Coronary artery (tissue), 2 donors: ENCODE data around the gene NR0B2.

Source experiments
- DNase-seq: peaks from one replicate; pipeline ENCODE4 v3.0.0-alpha.2; 2017; ENCODE audit warnings: low spot score
- H3K27ac ChIP-seq, 2 donors: fragments of 200-600 bp; sonication (generic); one replicate each; pipeline ENCODE4 v1.5.1; 2016 to 2019
- H3K4me3 ChIP-seq: fragments of 200-600 bp; sonication (generic); 2 replicates; pipeline ENCODE4 v1.5.1; 2016; ENCODE audit warnings: mild to moderate bottlenecking, moderate library complexity
- TF ChIP-seq, protein P1 (sequence below): fragments of 200-600 bp; sonication (generic); IDR thresholded peaks from one replicate; pipeline ENCODE4 v1.5.1; 2019; ENCODE audit warnings: antibody characterized with exemption

NR0B2 gene

DNA sequence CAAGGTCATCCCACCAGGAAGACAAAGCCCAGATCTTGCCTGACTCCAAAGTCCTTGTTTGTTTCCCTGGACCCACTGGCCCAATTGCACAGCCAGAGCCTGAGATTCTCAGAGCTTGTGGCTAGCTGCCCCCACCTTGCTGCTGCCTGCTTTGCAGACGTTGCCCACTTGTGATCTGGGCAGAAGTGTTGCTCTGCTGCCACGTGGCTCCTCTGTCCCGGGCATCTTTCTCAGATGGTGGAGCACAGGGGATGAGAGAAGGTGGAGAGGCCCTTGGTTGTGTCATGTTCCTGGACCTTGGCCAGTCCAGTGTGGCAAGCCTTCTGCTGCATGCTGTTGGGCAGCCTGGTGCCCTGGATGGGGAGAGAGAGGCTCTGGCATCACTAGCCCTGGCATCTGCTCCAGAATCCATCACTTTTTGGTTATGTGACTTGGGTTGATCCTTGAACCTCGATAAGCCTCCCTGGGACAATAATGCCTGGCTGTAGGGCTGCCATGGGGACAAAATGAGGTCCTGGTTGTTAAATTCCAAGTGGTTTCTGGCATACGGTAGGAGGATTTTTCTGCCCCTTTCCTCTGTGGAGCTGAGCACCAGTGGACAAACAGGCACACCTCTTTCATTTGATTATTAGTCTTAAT lies 1.5 kb upstream of the NR0B2 start:
- Histone ChIP-seq H3K4me3 (no peak overlapping the region), H3K27ac (no peak overlapping the region)
- TF ChIP-seq, protein P1, sequence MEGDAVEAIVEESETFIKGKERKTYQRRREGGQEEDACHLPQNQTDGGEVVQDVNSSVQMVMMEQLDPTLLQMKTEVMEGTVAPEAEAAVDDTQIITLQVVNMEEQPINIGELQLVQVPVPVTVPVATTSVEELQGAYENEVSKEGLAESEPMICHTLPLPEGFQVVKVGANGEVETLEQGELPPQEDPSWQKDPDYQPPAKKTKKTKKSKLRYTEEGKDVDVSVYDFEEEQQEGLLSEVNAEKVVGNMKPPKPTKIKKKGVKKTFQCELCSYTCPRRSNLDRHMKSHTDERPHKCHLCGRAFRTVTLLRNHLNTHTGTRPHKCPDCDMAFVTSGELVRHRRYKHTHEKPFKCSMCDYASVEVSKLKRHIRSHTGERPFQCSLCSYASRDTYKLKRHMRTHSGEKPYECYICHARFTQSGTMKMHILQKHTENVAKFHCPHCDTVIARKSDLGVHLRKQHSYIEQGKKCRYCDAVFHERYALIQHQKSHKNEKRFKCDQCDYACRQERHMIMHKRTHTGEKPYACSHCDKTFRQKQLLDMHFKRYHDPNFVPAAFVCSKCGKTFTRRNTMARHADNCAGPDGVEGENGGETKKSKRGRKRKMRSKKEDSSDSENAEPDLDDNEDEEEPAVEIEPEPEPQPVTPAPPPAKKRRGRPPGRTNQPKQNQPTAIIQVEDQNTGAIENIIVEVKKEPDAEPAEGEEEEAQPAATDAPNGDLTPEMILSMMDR: no peak
- no peak for DNase-seq

DNA sequence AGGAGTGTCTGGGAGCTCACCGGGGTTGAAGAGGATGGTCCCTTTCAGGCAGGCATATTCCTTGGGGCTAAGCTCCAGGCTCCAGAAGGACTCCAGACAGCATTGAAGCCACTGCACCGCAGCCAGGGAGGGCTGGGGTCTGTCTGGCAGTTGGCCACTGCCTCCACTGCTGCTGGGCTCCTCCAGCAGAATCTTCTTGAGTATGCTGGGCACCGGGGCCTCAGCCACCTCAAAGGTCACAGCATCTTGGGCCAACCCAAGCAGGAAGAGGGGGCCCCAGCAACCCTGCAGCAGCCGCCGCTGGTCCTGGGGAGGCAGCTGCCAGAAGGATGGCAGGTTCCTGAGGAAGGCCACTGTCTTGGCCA lies 404 bp downstream of the NR0B2 start:
- Histone ChIP-seq H3K4me3 (no peak overlapping the region), H3K27ac (no peak overlapping the region)
- no peak for DNase-seq
- TF ChIP-seq, protein P1: no peak

DNA sequence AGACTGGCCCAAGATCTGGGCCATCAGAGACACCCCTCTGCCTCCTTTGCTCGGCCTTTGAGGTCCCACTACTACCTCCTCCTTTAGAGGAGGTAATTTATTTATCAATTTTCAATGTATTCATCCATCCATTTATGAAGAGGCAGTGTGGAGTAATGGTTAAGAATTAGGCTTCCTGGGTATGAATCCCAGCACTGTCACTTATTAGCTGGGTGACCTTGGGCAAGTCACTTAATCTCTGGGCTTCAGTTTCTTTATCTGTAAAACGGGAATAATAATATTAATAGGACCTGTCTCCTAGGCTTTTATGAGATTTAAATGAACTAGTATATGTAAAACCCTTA lies 1.7 kb downstream of the NR0B2 start:
- Histone ChIP-seq H3K4me3 (no peak overlapping the region), H3K27ac (no peak overlapping the region)
- no peak for DNase-seq
- TF ChIP-seq, protein P1: no peak

DNA sequence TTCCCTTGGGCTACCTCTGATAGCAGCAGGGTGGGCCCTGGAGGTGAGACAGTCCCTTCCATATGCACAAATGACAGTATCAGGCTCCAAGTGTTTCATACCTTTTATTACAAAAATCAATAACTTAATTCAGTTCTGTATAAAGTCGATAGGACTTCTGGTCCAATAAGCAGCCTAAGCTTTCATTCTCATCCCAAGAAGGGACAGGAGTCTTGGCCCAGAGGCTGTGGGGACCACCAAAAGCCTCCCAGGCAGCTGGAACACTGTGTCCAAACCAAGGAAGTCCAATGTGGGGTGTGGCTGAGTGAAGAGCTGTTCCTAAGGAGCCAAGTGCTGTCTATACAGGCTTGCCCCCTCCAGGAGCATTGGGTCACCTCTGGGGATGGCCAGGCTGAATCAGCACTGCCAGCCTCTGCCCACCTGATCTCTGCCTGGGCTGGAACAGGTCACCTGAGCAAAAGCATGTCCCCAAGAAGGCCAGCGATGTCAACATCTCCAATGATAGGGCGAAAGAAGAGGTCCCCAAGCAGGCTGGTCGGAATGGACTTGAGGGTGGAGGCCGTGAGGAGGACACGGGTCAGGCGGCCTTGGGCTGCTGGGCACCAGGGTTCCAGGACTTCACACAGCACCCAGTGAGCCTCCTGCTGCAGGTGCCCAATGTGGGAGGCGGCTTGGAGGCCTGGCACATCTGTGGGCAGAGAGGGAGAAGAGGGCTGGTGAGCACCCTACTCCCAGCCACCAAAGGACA lies 2.2 kb downstream of the NR0B2 start:
- DNase-seq: no peak
- TF ChIP-seq, protein P1: no peak
- Histone ChIP-seq H3K4me3 (no peak overlapping the region), H3K27ac (no peak overlapping the region)

DNA sequence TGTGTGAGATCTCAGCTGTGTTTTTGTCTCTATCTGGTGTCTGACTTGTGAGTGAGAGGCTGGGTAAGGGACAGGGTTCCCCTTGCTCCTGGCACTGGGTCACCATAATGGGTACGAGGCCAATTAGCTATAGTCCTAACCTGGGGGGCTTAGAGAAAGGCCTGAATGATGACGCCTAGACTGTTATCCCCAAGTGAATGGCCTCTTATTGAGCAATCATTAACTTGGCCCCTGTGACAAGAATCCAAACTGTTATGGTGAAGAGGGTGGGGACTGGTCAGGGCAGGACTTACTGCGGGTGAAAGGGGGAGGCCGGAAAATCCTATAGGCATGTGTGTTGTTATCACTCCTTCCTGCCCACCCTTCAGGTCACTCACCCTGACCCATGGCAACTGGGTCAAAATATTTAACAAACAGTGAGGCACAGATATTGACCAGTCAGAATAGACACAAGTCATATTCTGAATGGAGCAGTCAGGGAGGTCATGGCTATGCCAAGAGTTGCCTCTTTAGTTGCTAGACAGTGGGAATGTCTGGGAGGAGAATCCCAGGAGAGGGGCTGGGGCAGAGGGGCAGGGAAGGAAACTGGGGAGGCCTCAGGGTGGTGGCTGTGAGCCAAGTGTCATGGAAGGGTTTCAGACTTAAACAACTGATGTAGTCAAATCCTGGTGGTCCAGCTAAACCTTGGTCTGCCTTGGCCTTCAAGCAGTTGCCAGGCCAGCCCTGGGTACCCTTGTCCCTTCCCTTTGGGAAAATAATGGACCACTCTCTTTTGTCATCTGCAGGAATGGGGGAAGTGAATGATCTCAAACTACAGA lies 3.2 kb downstream of the NR0B2 start:
- H3K27ac ChIP-seq: no peak overlapping the region
- no peak for DNase-seq
- TF ChIP-seq, protein P1: no peak
- H3K4me3 ChIP-seq: no peak overlapping the region

DNA sequence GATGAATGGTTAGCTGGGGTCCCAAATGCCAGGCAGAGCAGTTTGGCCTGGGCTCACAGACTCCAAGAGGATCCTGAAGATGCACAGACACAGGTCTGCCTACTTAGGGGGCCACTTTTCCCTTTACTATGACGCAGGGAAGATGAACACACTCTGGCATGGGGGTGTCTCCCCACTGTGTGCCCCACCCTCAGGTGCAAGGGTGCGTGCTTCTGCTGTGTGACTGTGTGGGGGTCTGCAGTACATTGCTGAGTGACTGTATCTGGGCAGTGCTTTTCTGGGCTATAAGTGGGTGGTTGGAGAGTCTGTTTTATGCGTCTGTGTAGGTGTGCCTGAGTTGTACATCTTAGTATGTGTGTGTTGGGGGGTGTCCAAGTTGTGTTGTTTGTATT lies 3.8 kb downstream of the NR0B2 start:
- DNase-seq: no peak
- TF ChIP-seq, protein P1: no peak
- H3K4me3 ChIP-seq: no peak overlapping the region
- no peak overlapping the region for H3K27ac ChIP-seq
